ENCODE data around the gene MTRF1.
"Not testable (repeated sequence)": the region's sequence is repeated elsewhere in the genome, so short reads cannot be mapped to it uniquely, and the experiment has no call there.

MTRF1 gene

GRCh38 chr13:41282129-41282571 is 18.8 kb upstream of the MTRF1 start:
- DNase-seq (ENCODE audit: low read depth, low spot score), result no peak

GRCh38 chr13:41279156-41279555 is 15.8 kb upstream of the MTRF1 start:
- not testable (repeated sequence) for DNase-seq (ENCODE audit: low read depth, low spot score)

GRCh38 chr13:41276824-41277223 is 13.4 kb upstream of the MTRF1 start:
- DNase-seq (ENCODE audit: low read depth, low spot score), result no peak

GRCh38 chr13:41274881-41275280 is 11.5 kb upstream of the MTRF1 start:
- DNase-seq (ENCODE audit: low read depth, low spot score), result no peak

- no peak for DNase-seq (ENCODE audit: low read depth, low spot score)
Measured at GRCh38 chr13:41273831-41274441, 10.6 kb upstream of the MTRF1 start.

GRCh38 chr13:41271456-41272285 is 8.3 kb upstream of the MTRF1 start:
- DNase-seq (ENCODE audit: low read depth, low spot score), result no peak

GRCh38 chr13:41268764-41269163 is 5.4 kb upstream of the MTRF1 start:
- DNase-seq (ENCODE audit: low read depth, low spot score), result no peak

GRCh38 chr13:41267106-41267505 is 3.7 kb upstream of the MTRF1 start:
- no peak for DNase-seq (ENCODE audit: low read depth, low spot score)

GRCh38 chr13:41259875-41260501 is 3.4 kb downstream of the MTRF1 start:
- DNase-seq (ENCODE audit: low read depth, low spot score), result no peak

GRCh38 chr13:41257535-41257934 is 5.8 kb downstream of the MTRF1 start:
- no peak for DNase-seq (ENCODE audit: low read depth, low spot score)

GRCh38 chr13:41254902-41255301 is 8.5 kb downstream of the MTRF1 start:
- no peak for DNase-seq (ENCODE audit: low read depth, low spot score)

GRCh38 chr13:41250993-41251392 is 12.4 kb downstream of the MTRF1 start:
- no peak for DNase-seq (ENCODE audit: low read depth, low spot score)

GRCh38 chr13:41246969-41247680 is 16.3 kb downstream of the MTRF1 start:
- DNase-seq (ENCODE audit: low read depth, low spot score), result no peak

GRCh38 chr13:41244556-41244955 is 18.8 kb downstream of the MTRF1 start:
- DNase-seq (ENCODE audit: low read depth, low spot score), result no peak

- no peak for DNase-seq (ENCODE audit: low read depth, low spot score)
Measured at GRCh38 chr13:41241626-41242025, 21.8 kb downstream of the MTRF1 start.

- DNase-seq (ENCODE audit: low read depth, low spot score), result no peak
Measured at GRCh38 chr13:41236369-41236768, 27.0 kb downstream of the MTRF1 start.

- no peak for DNase-seq (ENCODE audit: low read depth, low spot score)
Measured at GRCh38 chr13:41232578-41233480, 30.5 kb downstream of the MTRF1 start.

- DNase-seq (ENCODE audit: low read depth, low spot score), result no peak
Measured at GRCh38 chr13:41231786-41232185, 31.6 kb downstream of the MTRF1 start.

- DNase-seq (ENCODE audit: low read depth, low spot score), result no peak
Measured at GRCh38 chr13:41231025-41231677, 32.2 kb downstream of the MTRF1 start.

- DNase-seq (ENCODE audit: low read depth, low spot score), result no peak
Measured at GRCh38 chr13:41229356-41229755, 34.0 kb downstream of the MTRF1 start.
